Lower leg skin (tissue), 3 donors: ENCODE results near the gene GGNBP2.

Experiments used
- CTCF ChIP-seq, 3 donors: fragments of 450-650 bp; IDR thresholded peaks; one replicate each; pipeline ENCODE4 v1.5.1; 2016; ENCODE audit warnings: antibody characterized with exemption in 3 of 3, mild to moderate bottlenecking in 3 of 3, moderate library complexity in 2 of 3
- POLR2A ChIP-seq, 2 donors: fragments of 450-650 bp; IDR thresholded peaks; one replicate each; pipeline ENCODE4 v1.6.1; 2016 to 2017; ENCODE audit warnings: antibody characterized with exemption in 2 of 2, mild to moderate bottlenecking in 1 of 2, moderate library complexity in 1 of 2

GRCh38 chr17:36616061-36617029 lies 71.6 kb downstream of the GGNBP2 start:
- no peak for TF ChIP-seq CTCF (IDR thresholded peaks at IDR 0.05)
- TF ChIP-seq POLR2A (IDR thresholded peaks at IDR 0.05) = no peak
